Measurements from ENCODE around the gene SELENOO. TPM values are rescaled to one million over a fixed set of nuclear protein-coding genes. Genes with fewer than 3 reads are reported as not detected.

SELENOO gene
- total RNA-seq, 3 donors from 2014 or later, result 24.3 to 32.3 (median 31.8) TPM

DNA sequence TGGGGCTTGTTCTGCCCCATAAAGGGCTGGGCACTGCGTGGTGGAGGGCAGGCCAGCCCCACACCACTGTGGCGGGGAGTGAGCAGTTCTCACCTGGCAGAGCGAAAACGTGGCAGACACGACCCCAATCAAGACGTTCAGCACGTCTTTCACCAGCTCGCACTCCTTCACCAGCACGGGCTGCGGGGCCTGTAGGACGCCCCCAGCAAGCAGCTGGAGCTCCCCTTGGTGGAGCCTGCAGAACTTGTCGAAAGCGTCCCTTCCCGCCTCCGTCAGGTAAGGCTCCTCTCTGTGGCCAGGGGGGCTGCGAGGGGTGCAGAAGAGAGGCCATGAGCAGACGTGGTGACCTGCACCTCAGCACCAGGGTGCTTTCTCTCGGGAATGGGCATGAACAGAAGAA is 32.4 kb downstream of the SELENOO start:
- intact Hi-C loops (cut with DNase I; ENCODE audit: low total_unique reads), result no loop called here
- Histone ChIP-seq H3K9me3 (no peaks in the 10 kb centered on the region), H3K4me3 (no peak overlapping the region), H3K27me3 (no peaks in the 10 kb centered on the region), H3K36me3 (no peaks in the 10 kb centered on the region), H3K4me1 (no peaks in the 10 kb centered on the region), H3K27ac (no peak overlapping the region)
- TF ChIP-seq POLR2A (IDR thresholded peaks at IDR 0.05) (no peak), POLR2AphosphoS5 (IDR thresholded peaks at IDR 0.05) (no peak)
- TF ChIP-seq, protein P1, sequence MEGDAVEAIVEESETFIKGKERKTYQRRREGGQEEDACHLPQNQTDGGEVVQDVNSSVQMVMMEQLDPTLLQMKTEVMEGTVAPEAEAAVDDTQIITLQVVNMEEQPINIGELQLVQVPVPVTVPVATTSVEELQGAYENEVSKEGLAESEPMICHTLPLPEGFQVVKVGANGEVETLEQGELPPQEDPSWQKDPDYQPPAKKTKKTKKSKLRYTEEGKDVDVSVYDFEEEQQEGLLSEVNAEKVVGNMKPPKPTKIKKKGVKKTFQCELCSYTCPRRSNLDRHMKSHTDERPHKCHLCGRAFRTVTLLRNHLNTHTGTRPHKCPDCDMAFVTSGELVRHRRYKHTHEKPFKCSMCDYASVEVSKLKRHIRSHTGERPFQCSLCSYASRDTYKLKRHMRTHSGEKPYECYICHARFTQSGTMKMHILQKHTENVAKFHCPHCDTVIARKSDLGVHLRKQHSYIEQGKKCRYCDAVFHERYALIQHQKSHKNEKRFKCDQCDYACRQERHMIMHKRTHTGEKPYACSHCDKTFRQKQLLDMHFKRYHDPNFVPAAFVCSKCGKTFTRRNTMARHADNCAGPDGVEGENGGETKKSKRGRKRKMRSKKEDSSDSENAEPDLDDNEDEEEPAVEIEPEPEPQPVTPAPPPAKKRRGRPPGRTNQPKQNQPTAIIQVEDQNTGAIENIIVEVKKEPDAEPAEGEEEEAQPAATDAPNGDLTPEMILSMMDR (IDR thresholded peaks at IDR 0.05), result no peak
- DNase-seq (ENCODE audit: low spot score in 2 of 2), result no peak

DNA sequence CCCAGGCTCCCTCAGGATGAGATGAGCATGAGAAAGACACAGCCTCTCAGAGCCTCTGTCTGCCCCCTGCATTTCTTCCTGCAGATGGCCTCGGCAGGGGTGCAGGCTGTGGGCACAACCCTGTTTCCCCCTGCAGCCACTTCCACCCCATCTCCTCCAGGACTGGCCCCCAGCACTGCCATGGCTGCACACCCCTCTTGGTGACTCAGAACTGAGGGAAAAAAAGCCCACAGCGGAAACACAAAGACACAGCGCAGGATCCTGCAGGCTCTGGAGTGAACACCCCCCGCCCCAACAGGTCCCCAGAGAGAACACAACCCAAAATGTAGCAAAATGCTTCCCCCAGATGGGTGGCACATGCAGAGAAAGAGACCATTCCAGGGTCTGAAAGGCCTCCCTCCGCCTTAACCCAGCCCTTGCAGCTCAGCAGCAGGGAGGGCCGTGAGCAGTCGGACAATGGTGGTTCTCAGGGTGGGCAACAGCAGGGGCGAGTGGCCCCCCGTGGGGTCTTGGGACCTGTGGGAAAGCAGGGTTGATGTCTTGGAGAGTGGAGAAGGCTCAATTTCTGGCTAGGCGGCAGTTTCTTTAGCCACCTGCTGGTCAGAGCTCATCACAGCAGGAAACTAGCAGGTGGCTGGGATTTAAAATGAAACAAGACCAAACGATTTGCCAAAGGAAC is 36.1 kb downstream of the SELENOO start:
- Histone ChIP-seq H3K36me3 (no peaks in the 10 kb centered on the region), H3K4me3 (no peak overlapping the region), H3K27me3 (no peaks in the 10 kb centered on the region), H3K4me1 (peaks cover 0 to 8% of the 10 kb centered on the region in 2 donors), H3K27ac (no peak overlapping the region), H3K9me3 (no peaks in the 10 kb centered on the region)
- no peak for DNase-seq (ENCODE audit: low spot score in 2 of 2)
- intact Hi-C loops (cut with DNase I; ENCODE audit: low total_unique reads), result loop anchor here (1.0 kb wide), 1 partner anchor 45 kb away; no protein-coding TSS in a partner anchor
- TF ChIP-seq POLR2AphosphoS5 (IDR thresholded peaks at IDR 0.05), result no peak
- no peak for TF ChIP-seq POLR2A (IDR thresholded peaks at IDR 0.05)
- TF ChIP-seq, protein P1 (IDR thresholded peaks at IDR 0.05), result no peak

DNA sequence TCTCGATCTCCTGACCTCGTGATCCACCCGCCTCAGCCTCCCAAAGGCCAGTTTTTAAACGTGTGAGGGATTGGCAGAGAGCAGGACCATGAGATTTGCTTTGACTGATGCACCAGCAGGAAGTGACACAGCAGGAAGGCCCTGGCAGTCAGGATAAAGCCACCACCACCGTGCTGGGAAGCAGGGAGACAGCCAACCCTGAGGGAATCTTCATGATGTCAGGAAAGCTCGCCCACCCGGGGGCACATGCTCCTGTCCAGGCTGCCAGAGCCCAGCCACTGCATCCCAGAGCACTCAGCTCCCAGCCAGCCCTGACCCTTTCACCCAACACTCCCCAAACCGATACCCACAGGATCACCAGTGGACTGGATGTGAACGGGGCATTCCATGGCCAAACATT is 37.9 kb downstream of the SELENOO start:
- no peaks in the 10 kb centered on the region for H3K9me3 ChIP-seq
- H3K27ac ChIP-seq, result no peak overlapping the region
- no peak for DNase-seq (ENCODE audit: low spot score in 2 of 2)
- intact Hi-C loops (cut with DNase I; ENCODE audit: low total_unique reads), result no loop called here
- H3K36me3 ChIP-seq, result no peaks in the 10 kb centered on the region
- TF ChIP-seq, protein P1 (IDR thresholded peaks at IDR 0.05), result no peak
- no peak for TF ChIP-seq POLR2AphosphoS5 (IDR thresholded peaks at IDR 0.05)
- no peak for TF ChIP-seq POLR2A (IDR thresholded peaks at IDR 0.05)
- no peaks in the 10 kb centered on the region for H3K27me3 ChIP-seq
- H3K4me3 ChIP-seq, result no peak overlapping the region
- peaks cover 0 to 12% of the 10 kb centered on the region in 2 donors for H3K4me1 ChIP-seq

DNA sequence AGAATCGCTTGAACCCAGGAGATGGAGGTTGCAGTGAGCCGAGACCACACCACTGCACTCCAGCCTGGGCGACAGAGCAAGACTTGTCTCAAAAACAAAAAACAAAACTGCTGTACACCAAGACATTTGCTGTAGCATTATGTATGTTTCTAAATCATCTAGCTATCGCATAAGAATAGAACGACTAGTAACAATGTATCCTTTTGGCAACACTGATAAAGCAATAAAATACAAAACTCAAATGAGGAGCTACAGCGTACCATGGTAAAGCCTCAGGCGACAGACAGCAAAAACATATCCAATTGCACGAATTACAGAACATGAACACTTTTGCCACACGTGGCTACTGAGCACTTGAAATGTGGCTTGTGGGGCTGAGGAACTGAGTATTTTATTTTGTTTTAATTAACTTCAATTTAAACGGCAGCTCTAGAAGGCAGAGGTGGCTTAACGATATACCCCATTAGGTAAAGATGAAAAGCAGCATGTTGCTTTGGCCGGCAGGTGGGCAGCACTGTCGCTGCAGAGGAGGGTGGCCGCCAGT is 41.7 kb downstream of the SELENOO start:
- H3K27ac ChIP-seq, result no peak overlapping the region
- TF ChIP-seq, protein P1 (IDR thresholded peaks at IDR 0.05), result no peak
- TF ChIP-seq POLR2AphosphoS5 (IDR thresholded peaks at IDR 0.05), result no peak
- TF ChIP-seq POLR2A (IDR thresholded peaks at IDR 0.05), result no peak
- H3K9me3 ChIP-seq, result no peaks in the 10 kb centered on the region
- no peaks in the 10 kb centered on the region for H3K27me3 ChIP-seq
- H3K36me3 ChIP-seq, result no peaks in the 10 kb centered on the region
- no peak for DNase-seq (ENCODE audit: low spot score in 2 of 2)
- H3K4me3 ChIP-seq, result peak overlapping the region; percentile 77 to 98 (median 93)
- peaks cover 7 to 19% of the 10 kb centered on the region in 2 donors for H3K4me1 ChIP-seq
- intact Hi-C loops (cut with DNase I; ENCODE audit: low total_unique reads), result no loop called here

GRCh38 chr22:50243685-50244419 is 43.0 kb downstream of the SELENOO start:
- Histone ChIP-seq H3K4me1 (peaks cover 7 to 19% of the 10 kb centered on the region in 2 donors), H3K27ac (peak overlapping the region; percentile 95 to 99)
- intact Hi-C loops (cut with DNase I; ENCODE audit: low total_unique reads), result no loop called here

More at GRCh38 chr22:50243685-50244419, 43.0 kb downstream of the SELENOO start:
- H3K27me3 ChIP-seq, result no peaks in the 10 kb centered on the region
- peak overlapping the region; percentile 77 to 98 (median 93) for H3K4me3 ChIP-seq
- H3K36me3 ChIP-seq, result no peaks in the 10 kb centered on the region
- no peak for DNase-seq (ENCODE audit: low spot score in 2 of 2)
- H3K9me3 ChIP-seq, result no peaks in the 10 kb centered on the region
- TF ChIP-seq POLR2A (IDR thresholded peaks at IDR 0.05) (no peak), POLR2AphosphoS5 (IDR thresholded peaks at IDR 0.05) (no peak)
- TF ChIP-seq, protein P1 (IDR thresholded peaks at IDR 0.05), result no peak

Measured in breast epithelium (tissue), 4 donors.